Measurements from ENCODE around the gene RALGAPA1.

- no peak for TF ChIP-seq NFKBIZ (CRISPR knock-in tag; IDR thresholded peaks at IDR 0.05)
- TF ChIP-seq PAF1 (CRISPR knock-in tag; IDR thresholded peaks at IDR 0.05) = no peak
- no peak for TF ChIP-seq ZNF263 (CRISPR knock-in tag; IDR thresholded peaks at IDR 0.05)
- no peak for TF ChIP-seq CTCF (CRISPR knock-in tag; IDR thresholded peaks at IDR 0.05)
- no peak for TF ChIP-seq YY1 (IDR thresholded peaks at IDR 0.05; ENCODE audit: insufficient read depth, insufficient replicate concordance, low read depth, low read length)
- no peak for TF ChIP-seq KAT7 (CRISPR knock-in tag; IDR thresholded peaks at IDR 0.05; ENCODE audit: borderline replicate concordance)
- no peak for TF ChIP-seq POLR2AphosphoS5 (IDR thresholded peaks at IDR 0.05; ENCODE audit: low read depth, low read length)
- no peak for TF ChIP-seq SYNCRIP (IDR thresholded peaks at IDR 0.05; ENCODE audit: insufficient read depth, low read depth, low read length)
Observed at GRCh38 chr14:35499180-35499579, 309.9 kb downstream of the RALGAPA1 start.
